RWPE2 (cell line): ENCODE results near the gene LARGE1.

Experiments
- ATAC-seq: fragments of 200-7000 bp; cut with Tn5 transposase; 3 replicates; pipeline ENCODE4 v1.9.1; 2021; ENCODE audit warnings: low read depth
- DNase-seq: peaks from one replicate; pipeline ENCODE4 v3.0.0-alpha.2; 2020; ENCODE audit warnings: low spot score
- H3K27ac ChIP-seq: fragments of 450-650 bp; 2 replicates; pipeline ENCODE4 v1.5.1; 2017; ENCODE audit warnings: mild to moderate bottlenecking; ENCODE audit not compliant: poor library complexity, severe bottlenecking
- H3K27me3 ChIP-seq: fragments of 250-450 bp; sonication (Bioruptor Pico); 2 replicates; pipeline ENCODE4 v1.5.1; 2021; ENCODE audit warnings: mild to moderate bottlenecking, moderate library complexity; ENCODE audit not compliant: insufficient read depth, poor library complexity, severe bottlenecking
- H3K36me3 ChIP-seq: fragments of 250-450 bp; sonication (Bioruptor Pico); 2 replicates; pipeline ENCODE4 v1.5.1; 2020; ENCODE audit warnings: low read depth, mild to moderate bottlenecking, moderate library complexity
- H3K4me1 ChIP-seq: fragments of 250-450 bp; sonication (Bioruptor Pico); 2 replicates; pipeline ENCODE4 v1.5.1; 2021; ENCODE audit warnings: mild to moderate bottlenecking, moderate library complexity; ENCODE audit not compliant: insufficient read depth, poor library complexity, severe bottlenecking
- H3K4me3 ChIP-seq: fragments of 250-450 bp; sonication (Bioruptor Pico); 2 replicates; pipeline ENCODE4 v1.5.1; 2021; ENCODE audit warnings: mild to moderate bottlenecking, moderate library complexity; ENCODE audit not compliant: severe bottlenecking
- H3K9me3 ChIP-seq: fragments of 250-450 bp; sonication (Bioruptor Pico); 2 replicates; pipeline ENCODE4 v1.5.1; 2021; ENCODE audit warnings: mild to moderate bottlenecking, moderate library complexity; ENCODE audit not compliant: severe bottlenecking
- TF ChIP-seq, protein P1 (sequence below): fragments of 450-650 bp; IDR thresholded peaks from one replicate; pipeline ENCODE4 v1.5.1; 2017; ENCODE audit warnings: mild to moderate bottlenecking, moderate library complexity; ENCODE audit not compliant: poor library complexity, severe bottlenecking

The LARGE1 gene

DNA sequence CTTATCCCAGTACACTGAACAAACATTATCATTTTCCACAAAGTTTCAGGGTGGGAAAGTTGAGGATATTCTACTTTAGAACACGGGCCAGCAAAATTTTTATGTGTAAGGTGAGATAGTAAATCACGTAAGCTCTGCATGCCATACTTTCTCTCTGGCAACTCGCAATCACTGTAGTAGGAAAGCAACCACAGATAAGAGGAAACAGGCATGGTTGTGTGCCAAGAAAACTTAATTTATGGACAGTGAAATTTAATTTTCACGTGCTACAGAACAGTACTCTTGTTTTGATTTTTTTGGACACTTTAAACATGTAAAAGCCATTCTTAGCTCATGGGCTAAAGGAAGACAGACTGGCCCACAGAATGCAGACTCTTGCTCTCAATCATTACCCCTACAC, 82.5 kb downstream of the LARGE1 start:
- H3K36me3 ChIP-seq = no peaks in the 10 kb centered on the region
- TF ChIP-seq, protein P1, sequence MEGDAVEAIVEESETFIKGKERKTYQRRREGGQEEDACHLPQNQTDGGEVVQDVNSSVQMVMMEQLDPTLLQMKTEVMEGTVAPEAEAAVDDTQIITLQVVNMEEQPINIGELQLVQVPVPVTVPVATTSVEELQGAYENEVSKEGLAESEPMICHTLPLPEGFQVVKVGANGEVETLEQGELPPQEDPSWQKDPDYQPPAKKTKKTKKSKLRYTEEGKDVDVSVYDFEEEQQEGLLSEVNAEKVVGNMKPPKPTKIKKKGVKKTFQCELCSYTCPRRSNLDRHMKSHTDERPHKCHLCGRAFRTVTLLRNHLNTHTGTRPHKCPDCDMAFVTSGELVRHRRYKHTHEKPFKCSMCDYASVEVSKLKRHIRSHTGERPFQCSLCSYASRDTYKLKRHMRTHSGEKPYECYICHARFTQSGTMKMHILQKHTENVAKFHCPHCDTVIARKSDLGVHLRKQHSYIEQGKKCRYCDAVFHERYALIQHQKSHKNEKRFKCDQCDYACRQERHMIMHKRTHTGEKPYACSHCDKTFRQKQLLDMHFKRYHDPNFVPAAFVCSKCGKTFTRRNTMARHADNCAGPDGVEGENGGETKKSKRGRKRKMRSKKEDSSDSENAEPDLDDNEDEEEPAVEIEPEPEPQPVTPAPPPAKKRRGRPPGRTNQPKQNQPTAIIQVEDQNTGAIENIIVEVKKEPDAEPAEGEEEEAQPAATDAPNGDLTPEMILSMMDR = no peak
- no peaks in the 10 kb centered on the region for H3K4me1 ChIP-seq
- ATAC-seq = no peak
- H3K4me3 ChIP-seq = no peak overlapping the region
- no peaks in the 10 kb centered on the region for H3K27me3 ChIP-seq
- H3K9me3 ChIP-seq = no peaks in the 10 kb centered on the region
- DNase-seq = no peak
- no peak overlapping the region for H3K27ac ChIP-seq

DNA sequence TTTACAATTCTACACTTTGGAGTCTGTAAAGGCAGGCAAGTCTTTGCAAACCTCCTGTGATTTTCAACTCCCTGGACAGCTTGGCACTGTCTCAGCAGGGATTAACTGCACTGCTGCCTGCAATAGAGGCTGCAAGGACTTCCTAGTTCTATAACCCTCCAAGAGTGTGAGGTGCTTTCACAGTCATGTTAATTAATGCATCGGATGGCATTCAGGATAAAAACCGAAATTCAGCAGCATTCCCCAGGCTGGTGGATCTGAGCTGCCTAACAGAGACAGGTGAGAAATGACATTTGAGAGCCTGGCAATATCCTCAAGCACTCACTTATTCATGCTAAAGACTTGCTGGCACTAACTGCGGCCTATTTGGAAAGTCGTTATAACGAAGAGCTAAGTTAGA, 85.0 kb downstream of the LARGE1 start:
- DNase-seq (no peak), ATAC-seq (no peak)
- H3K4me3 ChIP-seq = no peak overlapping the region
- H3K36me3 ChIP-seq = no peaks in the 10 kb centered on the region
- no peak overlapping the region for H3K27ac ChIP-seq
- TF ChIP-seq, protein P1 = no peak
- H3K9me3 ChIP-seq = no peaks in the 10 kb centered on the region
- H3K27me3 ChIP-seq = no peaks in the 10 kb centered on the region
- no peaks in the 10 kb centered on the region for H3K4me1 ChIP-seq

DNA sequence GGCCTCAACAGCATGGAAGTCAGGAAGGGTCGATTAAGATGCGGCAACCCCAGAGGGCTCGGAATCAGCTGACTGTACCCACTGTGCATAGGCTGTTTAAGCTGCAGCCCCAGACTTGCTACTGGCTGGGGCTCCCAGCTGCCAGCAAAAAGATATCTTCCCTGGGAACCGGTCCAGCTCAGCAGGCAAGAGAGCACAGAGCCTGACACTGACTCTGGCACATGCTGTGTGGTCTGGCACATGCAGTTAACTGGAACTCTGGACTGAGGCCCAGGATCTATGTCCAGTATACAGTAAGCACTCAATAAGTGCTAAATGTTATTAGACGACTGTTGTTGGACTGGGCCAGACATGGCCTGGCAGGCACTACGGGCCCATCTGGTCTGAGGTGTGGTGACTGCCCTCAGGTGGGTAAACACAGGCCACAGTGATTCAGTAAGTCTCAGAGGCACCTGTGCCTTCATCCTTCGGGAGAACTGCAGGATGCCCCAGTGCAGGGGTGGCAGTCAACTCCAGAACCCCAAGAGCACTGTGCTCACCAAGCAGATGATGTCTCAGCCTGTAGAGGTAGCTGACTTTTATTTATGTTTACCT, 87.6 kb downstream of the LARGE1 start:
- DNase-seq = no peak
- Histone ChIP-seq H3K4me1 (no peaks in the 10 kb centered on the region), H3K27ac (no peak overlapping the region), H3K4me3 (no peak overlapping the region), H3K9me3 (no peaks in the 10 kb centered on the region), H3K36me3 (no peaks in the 10 kb centered on the region), H3K27me3 (no peaks in the 10 kb centered on the region)
- TF ChIP-seq, protein P1 = no peak
- ATAC-seq = no peak

DNA sequence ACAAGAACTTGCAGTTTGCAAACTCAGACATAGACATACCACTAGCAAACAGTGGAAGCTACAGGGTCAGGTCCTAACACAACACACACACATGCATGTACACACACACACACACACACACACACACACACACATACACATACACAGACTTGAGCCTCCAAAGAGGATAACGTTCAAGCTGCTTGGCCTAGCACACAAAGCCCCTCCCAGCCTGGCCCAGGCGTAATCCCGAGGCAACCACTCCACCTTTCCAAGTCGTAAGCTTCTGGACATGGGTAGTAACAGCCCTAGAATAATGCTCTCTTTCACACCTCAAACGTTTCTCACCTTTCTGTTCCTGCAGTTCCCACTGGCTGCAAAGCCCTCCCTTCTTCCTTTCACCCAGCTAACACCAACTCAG, 88.6 kb downstream of the LARGE1 start:
- Histone ChIP-seq H3K27ac (no peak overlapping the region), H3K27me3 (no peaks in the 10 kb centered on the region), H3K4me3 (no peak overlapping the region), H3K9me3 (no peaks in the 10 kb centered on the region), H3K36me3 (no peaks in the 10 kb centered on the region), H3K4me1 (no peaks in the 10 kb centered on the region)
- ATAC-seq (no peak), DNase-seq (no peak)
- TF ChIP-seq, protein P1 = no peak

- no peak for ATAC-seq
- no peaks in the 10 kb centered on the region for H3K9me3 ChIP-seq
- no peak for DNase-seq
- TF ChIP-seq, protein P1 = no peak
- no peak overlapping the region for H3K27ac ChIP-seq
- no peaks in the 10 kb centered on the region for H3K27me3 ChIP-seq
- no peaks in the 10 kb centered on the region for H3K36me3 ChIP-seq
- no peak overlapping the region for H3K4me3 ChIP-seq
- no peaks in the 10 kb centered on the region for H3K4me1 ChIP-seq
Measured at GRCh38 chr22:33831207-33831606, 89.1 kb downstream of the LARGE1 start.
